Keratinocyte (primary cell): ENCODE data around the gene ERBB4. TPM values are rescaled to one million over a fixed set of nuclear protein-coding genes. Genes with fewer than 3 reads are reported as not detected.

ENCODE experiments used
- DNase-seq: peaks from one replicate; pipeline ENCODE4 v3.0.0-alpha.2; 2011; ENCODE audit warnings: low read depth, missing footprints, low spot score
- FAIRE-seq: peaks from 2 replicates; lab custom pipeline; 2011; peaks lifted over from hg19 to GRCh38; lab: Jason Lieb, UNC
- H2AFZ ChIP-seq: 2 replicates; pipeline ENCODE4 v1.6.0; 2012; ENCODE audit warnings: low read length, control low read depth, inconsistent platforms; ENCODE audit not compliant: control insufficient read depth
- H3K27ac ChIP-seq: 2 replicates; pipeline ENCODE4 v1.5.1; 2011; ENCODE audit warnings: low read length; ENCODE audit not compliant: control insufficient read depth, insufficient read depth
- H3K27me3 ChIP-seq: 3 replicates; pipeline ENCODE4 v1.6.0; 2011; ENCODE audit warnings: low read length; ENCODE audit not compliant: control insufficient read depth, insufficient read depth; ENCODE audit errors: extremely low read depth
- H3K36me3 ChIP-seq, 2 experiments: 2 replicates in 1 of 2; 3 replicates in 1 of 2; pipeline ENCODE4 v1.5.1; 2011; ENCODE audit warnings: low read length in 2 of 2, mild to moderate bottlenecking in 1 of 2; ENCODE audit not compliant: control insufficient read depth in 2 of 2, insufficient read depth in 2 of 2; ENCODE audit errors: extremely low read depth in 1 of 2
- H3K4me1 ChIP-seq: 3 replicates; pipeline ENCODE4 v1.5.1; 2011; ENCODE audit warnings: low read length; ENCODE audit not compliant: control insufficient read depth, insufficient read depth; ENCODE audit errors: extremely low read depth
- H3K4me2 ChIP-seq: 3 replicates; pipeline ENCODE4 v1.6.0; 2011; ENCODE audit warnings: low read depth, low read length; ENCODE audit not compliant: control insufficient read depth, insufficient read depth; ENCODE audit errors: extremely low read depth
- H3K4me3 ChIP-seq, 3 experiments: fragments of 200-600 bp in 1 of 3; sonication (generic) in 1 of 3; 2 replicates in 2 of 3; 3 replicates in 1 of 3; pipeline ENCODE4 v1.5.1; 2011 to 2016; ENCODE audit warnings: low read length in 3 of 3, mild to moderate bottlenecking in 3 of 3, control low read depth in 2 of 3, inconsistent platforms in 1 of 3, low read depth in 1 of 3, mixed read lengths in 1 of 3, mixed run types in 1 of 3, moderate library complexity in 1 of 3; ENCODE audit not compliant: control insufficient read depth in 2 of 3, insufficient read depth in 2 of 3; ENCODE audit errors: extremely low read depth in 1 of 3
- H3K79me2 ChIP-seq: 2 replicates; pipeline ENCODE4 v1.6.0; 2012; ENCODE audit warnings: low read length; ENCODE audit not compliant: control insufficient read depth, insufficient read depth
- H3K9ac ChIP-seq: 3 replicates; pipeline ENCODE4 v1.6.0; 2011; ENCODE audit warnings: low read length; ENCODE audit not compliant: control insufficient read depth, insufficient read depth; ENCODE audit errors: extremely low read depth
- H3K9me1 ChIP-seq: 3 replicates; pipeline ENCODE4 v1.6.0; 2011; ENCODE audit warnings: low read length; ENCODE audit not compliant: control insufficient read depth, insufficient read depth; ENCODE audit errors: extremely low read depth
- H3K9me3 ChIP-seq: 2 replicates; pipeline ENCODE4 v1.5.1; 2012; ENCODE audit warnings: low read depth, low read length; ENCODE audit not compliant: control insufficient read depth
- H4K20me1 ChIP-seq: 3 replicates; pipeline ENCODE4 v1.6.0; 2011; ENCODE audit warnings: low read length; ENCODE audit not compliant: control insufficient read depth, insufficient read depth; ENCODE audit errors: extremely low read depth
- EZH2 ChIP-seq: IDR thresholded peaks from one replicate; pipeline ENCODE4 v1.6.1; 2012; ENCODE audit warnings: inconsistent platforms, mild to moderate bottlenecking, low read length, moderate library complexity
- dilution Hi-C: fragments of 300-500 bp; cut with MboI; formaldehyde crosslinking; loops from one replicate; pipeline ENCODE4 v1.7.0; 2020; ENCODE audit warnings: low sequenced_read_pairs; ENCODE audit not compliant: extremely low pct_ligation_motif_present
- polyA plus RNA-seq, 5 experiments: library from polyadenylated mRNA; depleted of rRNA in 3 of 5; stranded (reverse) in 3 of 5; stranded (forward) in 1 of 5; unstranded in 1 of 5; fragments of >200 nt; gene quantifications; 1 replicate in 1 of 5; 2 replicates in 3 of 5; 3 replicates in 1 of 5; pipeline versions ENCODE4 v1.2.1 to v1.2.3, GENCODE V29; 2011 to 2012; ENCODE audit warnings: missing spikeins in 2 of 5, low read depth in 1 of 5, low replicate concordance in 1 of 5
- TF ChIP-seq, protein P1 (sequence below), 3 experiments: IDR thresholded peaks in 1 of 3; conservative IDR thresholded peaks in 1 of 3; optimal IDR thresholded peaks in 1 of 3; 2 replicates in 2 of 3; 3 replicates in 1 of 3; pipeline versions ENCODE3 to v1.5.1; 2011; ENCODE audit warnings: low read length in 3 of 3, mild to moderate bottlenecking in 3 of 3, moderate library complexity in 2 of 3, control low read depth in 1 of 3, inconsistent platforms in 1 of 3; ENCODE audit not compliant: insufficient read depth in 2 of 3; ENCODE audit errors: extremely low read depth in 1 of 3

Gene ERBB4
- polyA plus RNA-seq, 1 donor (not counting 4 experiments of a cell fraction or from before 2014, with no cell fraction given), result 0.01 TPM

DNA sequence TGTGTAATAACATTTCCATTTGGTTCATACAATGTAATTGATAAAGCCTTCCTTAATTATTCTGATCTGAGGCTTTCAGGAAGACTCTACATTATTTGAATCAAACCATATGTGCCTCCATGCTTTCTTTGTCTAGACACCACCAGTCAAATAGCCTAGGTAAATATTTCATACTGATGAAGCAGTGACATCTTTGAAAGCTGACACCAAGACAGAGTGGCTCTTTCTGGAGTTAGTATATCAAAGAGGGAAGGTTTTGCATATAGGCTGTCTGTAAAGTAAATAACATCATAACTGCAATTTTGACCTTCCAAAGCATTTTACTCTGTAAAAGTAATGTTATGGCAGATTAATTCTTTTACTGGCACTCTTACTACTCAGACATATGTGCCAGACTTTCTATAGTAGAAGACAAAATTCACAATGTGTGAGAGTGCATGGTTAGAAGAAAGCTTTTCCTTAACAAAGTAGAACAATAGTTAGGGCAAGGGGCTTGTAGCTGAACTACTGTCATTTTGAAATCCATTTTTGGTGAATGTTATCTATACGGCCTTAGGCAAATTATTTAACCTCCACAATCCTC is 177.3 kb downstream of the ERBB4 start:
- Histone ChIP-seq H3K27ac (no peak overlapping the region), H4K20me1 (no peaks in the 10 kb centered on the region), H3K27me3 (no peaks in the 10 kb centered on the region), H3K4me3 (no peak overlapping the region), H3K9ac (no peak overlapping the region), H3K79me2 (no peaks in the 10 kb centered on the region), H3K9me1 (no peaks in the 10 kb centered on the region), H3K4me2 (no peak overlapping the region), H3K9me3 (no peaks in the 10 kb centered on the region), H3K4me1 (no peaks in the 10 kb centered on the region), H3K36me3 (no peaks in the 10 kb centered on the region), H2AFZ (no peak overlapping the region)
- no peak for FAIRE-seq
- TF ChIP-seq, protein P1, sequence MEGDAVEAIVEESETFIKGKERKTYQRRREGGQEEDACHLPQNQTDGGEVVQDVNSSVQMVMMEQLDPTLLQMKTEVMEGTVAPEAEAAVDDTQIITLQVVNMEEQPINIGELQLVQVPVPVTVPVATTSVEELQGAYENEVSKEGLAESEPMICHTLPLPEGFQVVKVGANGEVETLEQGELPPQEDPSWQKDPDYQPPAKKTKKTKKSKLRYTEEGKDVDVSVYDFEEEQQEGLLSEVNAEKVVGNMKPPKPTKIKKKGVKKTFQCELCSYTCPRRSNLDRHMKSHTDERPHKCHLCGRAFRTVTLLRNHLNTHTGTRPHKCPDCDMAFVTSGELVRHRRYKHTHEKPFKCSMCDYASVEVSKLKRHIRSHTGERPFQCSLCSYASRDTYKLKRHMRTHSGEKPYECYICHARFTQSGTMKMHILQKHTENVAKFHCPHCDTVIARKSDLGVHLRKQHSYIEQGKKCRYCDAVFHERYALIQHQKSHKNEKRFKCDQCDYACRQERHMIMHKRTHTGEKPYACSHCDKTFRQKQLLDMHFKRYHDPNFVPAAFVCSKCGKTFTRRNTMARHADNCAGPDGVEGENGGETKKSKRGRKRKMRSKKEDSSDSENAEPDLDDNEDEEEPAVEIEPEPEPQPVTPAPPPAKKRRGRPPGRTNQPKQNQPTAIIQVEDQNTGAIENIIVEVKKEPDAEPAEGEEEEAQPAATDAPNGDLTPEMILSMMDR (optimal IDR thresholded peaks at IDR 0.05 in 1 of 3, IDR thresholded peaks at IDR 0.05 in 1 of 3, conservative IDR thresholded peaks at IDR 0.05 in 1 of 3; ENCODE audit: extremely low read depth in 1 of 3, insufficient read depth in 2 of 3, low read length in 3 of 3), result no peak
- TF ChIP-seq EZH2, result no peak
- no peak for DNase-seq
- dilution Hi-C loops, result no loop called here

DNA sequence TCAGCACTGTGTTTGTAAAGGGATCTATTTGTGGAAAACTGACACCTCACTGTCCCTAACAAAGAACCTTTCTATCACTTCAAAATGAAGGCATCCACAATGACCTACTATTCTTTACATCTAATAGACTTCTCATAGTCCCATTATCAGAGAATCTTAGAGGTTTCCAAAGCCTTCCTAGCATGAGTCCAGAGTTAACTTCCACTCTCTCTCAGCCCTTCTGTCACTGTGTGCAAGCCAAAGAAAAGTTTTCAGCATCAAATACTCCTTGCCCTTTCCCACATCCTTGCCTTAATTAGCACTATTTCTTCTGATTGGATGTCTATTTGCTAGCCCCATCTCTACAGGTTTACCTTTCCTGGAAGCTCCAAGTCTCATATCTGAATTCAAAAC is 178.5 kb downstream of the ERBB4 start:
- no peaks in the 10 kb centered on the region for H3K9me1 ChIP-seq
- FAIRE-seq, result no peak
- TF ChIP-seq EZH2, result no peak
- TF ChIP-seq, protein P1 (optimal IDR thresholded peaks at IDR 0.05 in 1 of 3, IDR thresholded peaks at IDR 0.05 in 1 of 3, conservative IDR thresholded peaks at IDR 0.05 in 1 of 3; ENCODE audit: extremely low read depth in 1 of 3, insufficient read depth in 2 of 3, low read length in 3 of 3), result no peak
- no peak overlapping the region for H3K4me2 ChIP-seq
- dilution Hi-C loops, result no loop called here
- H3K36me3 ChIP-seq, result no peaks in the 10 kb centered on the region
- H3K4me1 ChIP-seq, result no peaks in the 10 kb centered on the region
- H3K9me3 ChIP-seq, result no peaks in the 10 kb centered on the region
- H3K9ac ChIP-seq, result no peak overlapping the region
- DNase-seq, result no peak
- H4K20me1 ChIP-seq, result no peaks in the 10 kb centered on the region
- H3K27ac ChIP-seq, result no peak overlapping the region
- no peaks in the 10 kb centered on the region for H3K27me3 ChIP-seq
- H3K4me3 ChIP-seq, result no peak overlapping the region
- no peaks in the 10 kb centered on the region for H3K79me2 ChIP-seq
- H2AFZ ChIP-seq, result no peak overlapping the region
